GM23338 (cell line): Measurements from ENCODE around the gene CETP. TPM values are rescaled to one million over a fixed set of nuclear protein-coding genes. Genes with fewer than 3 reads are reported as not detected.

Source experiments
- ATAC-seq: fragments of 200-7000 bp; cut with Tn5 transposase; 3 replicates; pipeline ENCODE4 v1.9.1; 2020
- DNase-seq: peaks from one replicate; pipeline ENCODE4 v3.0.0-alpha.2; 2015; ENCODE audit warnings: low spot score
- H2AFZ ChIP-seq: fragments of 200-600 bp; sonication (generic); 2 replicates; pipeline ENCODE4 v1.8.0; 2016; ENCODE audit warnings: antibody characterized with exemption, mild to moderate bottlenecking, moderate library complexity
- H3F3A ChIP-seq: fragments of 200-600 bp; sonication (generic); replicated peaks from 2 replicates; pipeline ENCODE4 v1.8.0; 2017; ENCODE audit warnings: antibody characterized with exemption, mixed run types, low read depth
- H3K27ac ChIP-seq: fragments of 200-600 bp; sonication (generic); 2 replicates; pipeline ENCODE4 v1.6.1; 2016; ENCODE audit warnings: low read depth
- H3K27me3 ChIP-seq: fragments of 200-600 bp; sonication (generic); 2 replicates; pipeline ENCODE4 v1.8.0; 2016; ENCODE audit warnings: mild to moderate bottlenecking, mixed run types, moderate library complexity; ENCODE audit not compliant: insufficient read depth
- H3K36me3 ChIP-seq: fragments of 200-600 bp; sonication (generic); 2 replicates; pipeline ENCODE4 v1.8.0; 2016; ENCODE audit warnings: mild to moderate bottlenecking; ENCODE audit not compliant: insufficient read depth
- H3K4me1 ChIP-seq: fragments of 200-600 bp; sonication (generic); 2 replicates; pipeline ENCODE4 v1.8.0; 2016; ENCODE audit warnings: mild to moderate bottlenecking, moderate library complexity; ENCODE audit not compliant: insufficient read depth
- H3K4me2 ChIP-seq: fragments of 200-600 bp; sonication (generic); 2 replicates; pipeline ENCODE4 v1.7.1; 2017; ENCODE audit warnings: mixed run types
- H3K4me3 ChIP-seq: fragments of 200-600 bp; sonication (generic); 2 replicates; pipeline ENCODE4 v1.6.1; 2016; ENCODE audit warnings: mixed run types
- H3K79me2 ChIP-seq: fragments of 200-600 bp; sonication (generic); replicated peaks from 2 replicates; pipeline ENCODE4 v1.8.0; 2017; ENCODE audit warnings: mild to moderate bottlenecking; ENCODE audit not compliant: insufficient read depth
- H3K9me2 ChIP-seq: fragments of 200-600 bp; sonication (generic); 2 replicates; pipeline ENCODE4 v1.8.0; 2017; ENCODE audit not compliant: insufficient read depth
- H4K20me1 ChIP-seq: fragments of 200-600 bp; sonication (generic); replicated peaks from 2 replicates; pipeline ENCODE4 v1.8.0; 2017; ENCODE audit warnings: mild to moderate bottlenecking; ENCODE audit not compliant: insufficient read depth
- H3K27ac Mint-ChIP-seq: 2 replicates; pipeline ENCODE4 v1.8.0; 2020; ENCODE audit warnings: inconsistent platforms, mild to moderate bottlenecking, moderate library complexity, mixed read lengths
- H3K27me3 Mint-ChIP-seq: 3 replicates; pipeline ENCODE4 v1.8.0; 2022; ENCODE audit warnings: low read depth, mild to moderate bottlenecking, moderate library complexity, mixed read lengths, inconsistent platforms; ENCODE audit not compliant: insufficient read depth, poor library complexity
- H3K36me3 Mint-ChIP-seq: 3 replicates; pipeline ENCODE4 v1.8.0; 2021; ENCODE audit warnings: low read depth, mild to moderate bottlenecking, inconsistent platforms, moderate library complexity, mixed read lengths
- H3K4me1 Mint-ChIP-seq: 3 replicates; pipeline ENCODE4 v1.8.0; 2020; ENCODE audit warnings: mild to moderate bottlenecking, inconsistent platforms, mixed read lengths
- H3K4me3 Mint-ChIP-seq: 3 replicates; pipeline ENCODE4 v1.8.0; 2021; ENCODE audit warnings: moderate library complexity, mild to moderate bottlenecking, inconsistent platforms, mixed read lengths
- H3K9me3 Mint-ChIP-seq: 3 replicates; pipeline ENCODE4 v1.8.0; 2020; ENCODE audit warnings: moderate library complexity, mild to moderate bottlenecking, inconsistent platforms, mixed read lengths
- ETS1 ChIP-seq: IDR thresholded peaks from 2 replicates; pipeline ENCODE4 v1.6.1; 2016; ENCODE audit warnings: antibody characterized with exemption
- EZH2 ChIP-seq: fragments of 200-600 bp; sonication (generic); IDR thresholded peaks from one replicate; pipeline ENCODE4 v1.8.0; 2017; ENCODE audit warnings: antibody characterized with exemption, mild to moderate bottlenecking, low read depth; ENCODE audit not compliant: unreplicated experiment
- JUNB ChIP-seq: IDR thresholded peaks from one replicate; pipeline ENCODE4 v1.6.1; 2016; ENCODE audit warnings: antibody characterized with exemption; ENCODE audit not compliant: unreplicated experiment
- NANOG ChIP-seq: IDR thresholded peaks from 2 replicates; pipeline ENCODE4 v1.6.1; 2016; ENCODE audit warnings: antibody characterized with exemption, borderline replicate concordance
- POLR2AphosphoS5 ChIP-seq: IDR thresholded peaks from 2 replicates; pipeline ENCODE4 v1.6.1; 2016; ENCODE audit warnings: antibody characterized with exemption, low read depth
- ZNF114 ChIP-seq: fragments of 250-450 bp; sonication (Bioruptor Pico); IDR thresholded peaks from 2 replicates; pipeline ENCODE4 v1.5.0; 2020; ENCODE audit warnings: mild to moderate bottlenecking, moderate library complexity
- ZNF331 ChIP-seq: fragments of 250-450 bp; sonication (Bioruptor Pico); IDR thresholded peaks from 2 replicates; pipeline ENCODE4 v1.5.0; 2020; ENCODE audit warnings: low read depth, mild to moderate bottlenecking, moderate library complexity
- ZNF462 ChIP-seq: fragments of 250-450 bp; sonication (Bioruptor Pico); IDR thresholded peaks from 2 replicates; pipeline ENCODE4 v1.5.0; 2020; ENCODE audit warnings: mild to moderate bottlenecking, moderate library complexity
- polyA plus RNA-seq: library from polyadenylated mRNA; unstranded; fragments of >200 nt; fragmentation: Nextera tagmentation; extraction: Ambion mirVana; gene quantifications from 2 replicates; pipeline ENCODE4 v1.2.1, GENCODE V29; 2016
- total RNA-seq: library from RNA; depleted of rRNA; stranded (reverse); fragments of >200 nt; shearing (Covaris generic); gene quantifications from 2 replicates; pipeline ENCODE4 v1.2.3, GENCODE V29; 2014

Gene CETP
- total and polyA plus RNA-seq, 2 experiments from 2014 or later: not detected

GRCh38 chr16:57022445-57022844 lies 60.7 kb downstream of the CETP start (continued):
- TF ChIP-seq ZNF462 (CRISPR knock-in tag) (no peak), ZNF331 (CRISPR knock-in tag) (no peak)

GRCh38 chr16:57023541-57024249 lies 61.9 kb downstream of the CETP start:
- H4K20me1 ChIP-seq: no peaks in the 10 kb centered on the region
- no peaks in the 10 kb centered on the region for H3K27me3 ChIP-seq
- Mint-ChIP-seq H3K4me1 (peaks cover 3% of the 10 kb centered on the region; the same call in 2 of the 3 replicates), H3K27me3 (peaks cover 2% of the 10 kb centered on the region), H3K36me3 (no peaks in the 10 kb centered on the region), H3K9me3 (no peaks in the 10 kb centered on the region), H3K4me3 (no peak overlapping the region), H3K27ac (no peak overlapping the region)
- no peaks in the 10 kb centered on the region for H3K36me3 ChIP-seq
- no peak for ATAC-seq
- no peak overlapping the region for H3K4me3 ChIP-seq
- no peaks in the 10 kb centered on the region for H3K9me2 ChIP-seq
- no peak overlapping the region for H3K4me2 ChIP-seq
- 0 out of 2 replicates have a peak, but pooled peaks cover 2% of the 10 kb centered on the region for H3K4me1 ChIP-seq
- H2AFZ ChIP-seq: no peak overlapping the region
- H3K79me2 ChIP-seq: no peaks in the 10 kb centered on the region
- DNase-seq: no peak
- H3F3A ChIP-seq: no peaks in the 10 kb centered on the region
- no peak overlapping the region for H3K27ac ChIP-seq
- TF ChIP-seq JUNB (no peak), NANOG (no peak), ETS1 (no peak), POLR2AphosphoS5 (no peak), ZNF114 (CRISPR knock-in tag) (no peak), EZH2 (no peak), ZNF462 (CRISPR knock-in tag) (no peak), ZNF331 (CRISPR knock-in tag) (no peak)
